ENCODE data around the gene GNG10. TPM values are rescaled to one million over a fixed set of nuclear protein-coding genes. Genes with fewer than 3 reads are reported as not detected.

Gene GNG10
- total RNA-seq, 1 donor from 2014 or later: 29.6 TPM

DNA sequence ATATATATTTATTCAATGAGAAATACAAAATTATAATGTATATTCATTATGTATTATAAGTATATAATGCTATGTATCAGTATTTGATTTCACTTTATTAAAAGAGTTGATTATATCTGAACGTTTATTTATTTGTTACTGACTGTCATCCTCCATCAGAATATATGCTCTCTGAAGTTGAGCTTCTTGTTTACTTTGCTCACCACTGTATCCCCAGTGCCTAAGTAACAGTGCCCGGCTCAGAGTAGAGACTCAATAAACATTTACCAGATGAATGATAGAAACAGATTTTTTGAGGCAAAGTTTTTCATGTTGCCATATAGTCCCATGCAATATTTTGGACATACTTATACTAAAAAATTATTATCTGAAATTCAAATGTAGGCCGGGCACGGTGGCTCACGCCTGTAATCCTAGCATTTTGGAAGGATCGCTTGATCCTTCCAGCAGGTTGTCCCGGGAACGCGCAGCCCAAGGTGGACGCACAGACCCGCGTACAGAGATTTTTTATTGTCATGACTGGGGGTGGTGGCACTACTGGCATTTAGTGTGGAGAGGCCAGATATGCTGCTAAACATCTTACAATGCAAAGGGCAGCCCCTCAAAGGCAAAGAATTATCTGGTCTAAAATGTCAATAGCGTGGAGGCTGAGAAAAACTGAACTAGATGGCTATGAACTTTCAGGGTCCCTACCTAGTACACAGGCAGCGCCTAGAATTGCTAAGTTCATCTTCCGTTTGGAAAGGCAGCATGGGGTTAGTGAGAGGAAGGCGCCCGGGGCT lies 31.0 kb upstream of the GNG10 start:
- no peaks in the 10 kb centered on the region for H3K27me3 Mint-ChIP-seq (ENCODE audit: low read depth, unreplicated experiment)
- H3K9me3 Mint-ChIP-seq (ENCODE audit: unreplicated experiment): no peaks in the 10 kb centered on the region
- Histone ChIP-seq H3K9ac (ENCODE audit: low read length) (peak overlapping the region; percentile 95), H3K36me3 (ENCODE audit: insufficient read depth, low read length) (no peaks in the 10 kb centered on the region), H4K20me1 (ENCODE audit: insufficient read depth, low read length) (peaks cover 38% of the 10 kb centered on the region), H3K79me2 (ENCODE audit: insufficient read depth, low read length) (peaks cover 41% of the 10 kb centered on the region), H3K27ac (ENCODE audit: low read depth, low read length) (no peak overlapping the region), H3K4me3 (ENCODE audit: insufficient read depth, low read depth, low read length) (peak overlapping the region; percentile 99), H3K4me2 (ENCODE audit: low read length) (peak overlapping the region; percentile 88), H3K4me1 (ENCODE audit: insufficient read depth, low read length) (peaks cover 13% of the 10 kb centered on the region), H3K9me3 (ENCODE audit: insufficient read depth, low read depth, low read length) (no peaks in the 10 kb centered on the region), H2AFZ (ENCODE audit: low read depth, low read length) (peak overlapping the region; percentile 98), H3K27me3 (ENCODE audit: insufficient read depth, low read length) (no peaks in the 10 kb centered on the region)
- DNase-seq (ENCODE audit: low read depth) (no peak), FAIRE-seq (no peak)
- H3K27ac Mint-ChIP-seq (ENCODE audit: unreplicated experiment): peak overlapping the region; percentile 84
- H3K4me1 Mint-ChIP-seq (ENCODE audit: low read depth, unreplicated experiment): peaks cover 20% of the 10 kb centered on the region
- H3K36me3 Mint-ChIP-seq (ENCODE audit: low read depth, unreplicated experiment): no peaks in the 10 kb centered on the region
- H3K4me3 Mint-ChIP-seq (ENCODE audit: unreplicated experiment): peak overlapping the region; percentile 100
- no peak for TF ChIP-seq EZH2 (IDR thresholded peaks at IDR 0.05; ENCODE audit: insufficient read depth, low read length)
- TF ChIP-seq, protein P1, sequence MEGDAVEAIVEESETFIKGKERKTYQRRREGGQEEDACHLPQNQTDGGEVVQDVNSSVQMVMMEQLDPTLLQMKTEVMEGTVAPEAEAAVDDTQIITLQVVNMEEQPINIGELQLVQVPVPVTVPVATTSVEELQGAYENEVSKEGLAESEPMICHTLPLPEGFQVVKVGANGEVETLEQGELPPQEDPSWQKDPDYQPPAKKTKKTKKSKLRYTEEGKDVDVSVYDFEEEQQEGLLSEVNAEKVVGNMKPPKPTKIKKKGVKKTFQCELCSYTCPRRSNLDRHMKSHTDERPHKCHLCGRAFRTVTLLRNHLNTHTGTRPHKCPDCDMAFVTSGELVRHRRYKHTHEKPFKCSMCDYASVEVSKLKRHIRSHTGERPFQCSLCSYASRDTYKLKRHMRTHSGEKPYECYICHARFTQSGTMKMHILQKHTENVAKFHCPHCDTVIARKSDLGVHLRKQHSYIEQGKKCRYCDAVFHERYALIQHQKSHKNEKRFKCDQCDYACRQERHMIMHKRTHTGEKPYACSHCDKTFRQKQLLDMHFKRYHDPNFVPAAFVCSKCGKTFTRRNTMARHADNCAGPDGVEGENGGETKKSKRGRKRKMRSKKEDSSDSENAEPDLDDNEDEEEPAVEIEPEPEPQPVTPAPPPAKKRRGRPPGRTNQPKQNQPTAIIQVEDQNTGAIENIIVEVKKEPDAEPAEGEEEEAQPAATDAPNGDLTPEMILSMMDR (IDR thresholded peaks at IDR 0.05; ENCODE audit: insufficient read depth, low read depth, low read length): no peak

DNA sequence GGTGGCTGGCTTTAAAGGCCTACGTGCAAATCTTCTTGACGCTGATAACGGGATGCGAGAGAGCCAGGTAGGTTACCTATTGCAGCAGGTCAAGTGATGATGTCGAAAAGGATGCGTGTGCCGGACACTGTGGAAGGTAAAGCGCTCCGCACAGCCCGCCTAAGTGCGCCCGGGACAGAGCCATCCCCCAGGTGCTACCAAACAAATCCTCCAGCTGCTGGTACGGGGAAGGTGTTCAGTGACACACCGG lies 30.5 kb upstream of the GNG10 start:
- Mint-ChIP-seq H3K9me3 (ENCODE audit: unreplicated experiment) (no peaks in the 10 kb centered on the region), H3K4me3 (ENCODE audit: unreplicated experiment) (peak overlapping the region; percentile 100), H3K36me3 (ENCODE audit: low read depth, unreplicated experiment) (no peaks in the 10 kb centered on the region), H3K27me3 (ENCODE audit: low read depth, unreplicated experiment) (no peaks in the 10 kb centered on the region), H3K4me1 (ENCODE audit: low read depth, unreplicated experiment) (peaks cover 21% of the 10 kb centered on the region), H3K27ac (ENCODE audit: unreplicated experiment) (peak overlapping the region; percentile 84)
- peaks cover 43% of the 10 kb centered on the region for H4K20me1 ChIP-seq (ENCODE audit: insufficient read depth, low read length)
- peaks cover 46% of the 10 kb centered on the region for H3K79me2 ChIP-seq (ENCODE audit: insufficient read depth, low read length)
- DNase-seq (ENCODE audit: low read depth): no peak
- no peaks in the 10 kb centered on the region for H3K9me3 ChIP-seq (ENCODE audit: insufficient read depth, low read depth, low read length)
- peak overlapping the region; percentile 95 for H3K9ac ChIP-seq (ENCODE audit: low read length)
- peak overlapping the region; percentile 99 for H3K4me3 ChIP-seq (ENCODE audit: insufficient read depth, low read depth, low read length)
- no peaks in the 10 kb centered on the region for H3K36me3 ChIP-seq (ENCODE audit: insufficient read depth, low read length)
- no peak for TF ChIP-seq EZH2 (IDR thresholded peaks at IDR 0.05; ENCODE audit: insufficient read depth, low read length)
- TF ChIP-seq, protein P1 (IDR thresholded peaks at IDR 0.05; ENCODE audit: insufficient read depth, low read depth, low read length): no peak
- peaks cover 13% of the 10 kb centered on the region for H3K4me1 ChIP-seq (ENCODE audit: insufficient read depth, low read length)
- H2AFZ ChIP-seq (ENCODE audit: low read depth, low read length): peak overlapping the region; percentile 98
- no peaks in the 10 kb centered on the region for H3K27me3 ChIP-seq (ENCODE audit: insufficient read depth, low read length)
- no peak for FAIRE-seq
- no peak overlapping the region for H3K27ac ChIP-seq (ENCODE audit: low read depth, low read length)
- H3K4me2 ChIP-seq (ENCODE audit: low read length): peak overlapping the region; percentile 88

Data from astrocyte (in vitro differentiated cells and primary cell).